ENCODE measurements around the gene TBC1D17.

Gene TBC1D17

GRCh38 chr19:49837425-49837824, 40.1 kb upstream of the TBC1D17 start:
- H3K27me3 ChIP-seq (ENCODE audit: insufficient read depth, poor library complexity, severe bottlenecking), result no peaks in the 10 kb centered on the region
- no peak for ATAC-seq (ENCODE audit: low read depth)
- H3K27ac ChIP-seq (ENCODE audit: poor library complexity, severe bottlenecking), result no peak overlapping the region
- peaks cover 57% of the 10 kb centered on the region for H3K36me3 ChIP-seq (ENCODE audit: low read depth)
- DNase-seq (ENCODE audit: low spot score), result no peak
- no peaks in the 10 kb centered on the region for H3K9me3 ChIP-seq (ENCODE audit: severe bottlenecking)
- H3K4me1 ChIP-seq (ENCODE audit: insufficient read depth, poor library complexity, severe bottlenecking), result no peaks in the 10 kb centered on the region
- H3K4me3 ChIP-seq (ENCODE audit: severe bottlenecking), result no peak overlapping the region
- TF ChIP-seq CTCF (IDR thresholded peaks at IDR 0.05; ENCODE audit: poor library complexity, severe bottlenecking), result no peak

GRCh38 chr19:49838885-49839588, 38.5 kb upstream of the TBC1D17 start:
- Histone ChIP-seq H3K27me3 (ENCODE audit: insufficient read depth, poor library complexity, severe bottlenecking) (no peaks in the 10 kb centered on the region), H3K9me3 (ENCODE audit: severe bottlenecking) (no peaks in the 10 kb centered on the region), H3K36me3 (ENCODE audit: low read depth) (peaks cover 45% of the 10 kb centered on the region), H3K4me1 (ENCODE audit: insufficient read depth, poor library complexity, severe bottlenecking) (no peaks in the 10 kb centered on the region), H3K27ac (ENCODE audit: poor library complexity, severe bottlenecking) (no peak overlapping the region), H3K4me3 (ENCODE audit: severe bottlenecking) (no peak overlapping the region)
- ATAC-seq (ENCODE audit: low read depth) (no peak), DNase-seq (ENCODE audit: low spot score) (no peak)
- no peak for TF ChIP-seq CTCF (IDR thresholded peaks at IDR 0.05; ENCODE audit: poor library complexity, severe bottlenecking)

GRCh38 chr19:49839713-49840112, 37.8 kb upstream of the TBC1D17 start:
- H3K27me3 ChIP-seq (ENCODE audit: insufficient read depth, poor library complexity, severe bottlenecking), result no peaks in the 10 kb centered on the region
- H3K4me1 ChIP-seq (ENCODE audit: insufficient read depth, poor library complexity, severe bottlenecking), result no peaks in the 10 kb centered on the region
- H3K4me3 ChIP-seq (ENCODE audit: severe bottlenecking), result no peak overlapping the region
- DNase-seq (ENCODE audit: low spot score) (no peak), ATAC-seq (ENCODE audit: low read depth) (no peak)
- TF ChIP-seq CTCF (IDR thresholded peaks at IDR 0.05; ENCODE audit: poor library complexity, severe bottlenecking), result no peak
- no peaks in the 10 kb centered on the region for H3K9me3 ChIP-seq (ENCODE audit: severe bottlenecking)
- no peak overlapping the region for H3K27ac ChIP-seq (ENCODE audit: poor library complexity, severe bottlenecking)
- H3K36me3 ChIP-seq (ENCODE audit: low read depth), result peaks cover 42% of the 10 kb centered on the region

- no peaks in the 10 kb centered on the region for H3K9me3 ChIP-seq (ENCODE audit: severe bottlenecking)
- H3K4me1 ChIP-seq (ENCODE audit: insufficient read depth, poor library complexity, severe bottlenecking), result no peaks in the 10 kb centered on the region
- DNase-seq (ENCODE audit: low spot score) (no peak), ATAC-seq (ENCODE audit: low read depth) (no peak)
- peaks cover 35% of the 10 kb centered on the region for H3K36me3 ChIP-seq (ENCODE audit: low read depth)
- H3K27me3 ChIP-seq (ENCODE audit: insufficient read depth, poor library complexity, severe bottlenecking), result no peaks in the 10 kb centered on the region
- no peak overlapping the region for H3K27ac ChIP-seq (ENCODE audit: poor library complexity, severe bottlenecking)
- H3K4me3 ChIP-seq (ENCODE audit: severe bottlenecking), result no peak overlapping the region
- no peak for TF ChIP-seq CTCF (IDR thresholded peaks at IDR 0.05; ENCODE audit: poor library complexity, severe bottlenecking)
These were observed 37.2 kb upstream of the TBC1D17 start for GRCh38 chr19:49840321-49840720.

GRCh38 chr19:49840736-49841249, 36.7 kb upstream of the TBC1D17 start:
- Histone ChIP-seq H3K36me3 (ENCODE audit: low read depth) (peaks cover 34% of the 10 kb centered on the region), H3K4me3 (ENCODE audit: severe bottlenecking) (no peak overlapping the region), H3K27me3 (ENCODE audit: insufficient read depth, poor library complexity, severe bottlenecking) (no peaks in the 10 kb centered on the region), H3K9me3 (ENCODE audit: severe bottlenecking) (no peaks in the 10 kb centered on the region), H3K27ac (ENCODE audit: poor library complexity, severe bottlenecking) (no peak overlapping the region), H3K4me1 (ENCODE audit: insufficient read depth, poor library complexity, severe bottlenecking) (no peaks in the 10 kb centered on the region)
- TF ChIP-seq CTCF (IDR thresholded peaks at IDR 0.05; ENCODE audit: poor library complexity, severe bottlenecking), result no peak
- DNase-seq (ENCODE audit: low spot score) (no peak), ATAC-seq (ENCODE audit: low read depth) (no peak)
